CD14-positive monocyte (primary cell): ENCODE measurements around the gene LRRC18. TPM values are rescaled to one million over a fixed set of nuclear protein-coding genes. Genes with fewer than 3 reads are reported as not detected.

Source experiments
- DNase-seq, 3 donors: peaks; one replicate each; pipeline ENCODE4 v3.0.0-alpha.2; 2011 to 2022
- H2AFZ ChIP-seq: 2 replicates; pipeline ENCODE4 v1.6.0; 2012; ENCODE audit warnings: mild to moderate bottlenecking, low read depth, low read length, inconsistent platforms; ENCODE audit not compliant: insufficient read depth, poor library complexity, severe bottlenecking
- H3K27ac ChIP-seq, 2 donors: 1 replicate in 1 of 2; 2 replicates in 1 of 2; pipeline ENCODE4 v1.5.1; 2012 to 2013; ENCODE audit warnings: low read length in 2 of 2, control low read depth in 1 of 2, inconsistent platforms in 1 of 2, low read depth in 1 of 2, mild to moderate bottlenecking in 1 of 2
- H3K27me3 ChIP-seq, 2 donors: one replicate each; pipeline versions ENCODE4 v1.6.0 to v1.6.1; 2011 to 2013; ENCODE audit warnings: low read length in 2 of 2; ENCODE audit not compliant: control insufficient read depth in 2 of 2, insufficient read depth in 2 of 2
- H3K36me3 ChIP-seq, 2 donors: replicated peaks in 1 of 2; 1 replicate in 1 of 2; 2 replicates in 1 of 2; pipeline versions ENCODE4 v1.5.1 to v1.6.1; 2012 to 2013; ENCODE audit warnings: low read length in 2 of 2, control low read depth in 1 of 2, inconsistent platforms in 1 of 2, mild to moderate bottlenecking in 1 of 2; ENCODE audit not compliant: insufficient read depth in 2 of 2, control insufficient read depth in 1 of 2
- H3K4me1 ChIP-seq, 2 donors: 1 replicate in 1 of 2; 2 replicates in 1 of 2; pipeline versions ENCODE4 v1.5.1 to v1.6.1; 2012 to 2013; ENCODE audit warnings: low read length in 2 of 2, control low read depth in 1 of 2, inconsistent platforms in 1 of 2, mild to moderate bottlenecking in 1 of 2, moderate library complexity in 1 of 2; ENCODE audit not compliant: insufficient read depth in 2 of 2, control insufficient read depth in 1 of 2
- H3K4me2 ChIP-seq: replicated peaks from 2 replicates; pipeline ENCODE3; 2012; ENCODE audit warnings: low read length, moderate library complexity, mild to moderate bottlenecking; ENCODE audit not compliant: poor library complexity, severe bottlenecking; ENCODE audit errors: extremely low read depth
- H3K4me3 ChIP-seq, 3 experiments: fragments of 200-600 bp in 1 of 3; sonication (generic) in 1 of 3; replicated peaks in 1 of 3; 1 replicate in 2 of 3; 2 replicates in 1 of 3; pipeline ENCODE4 v1.5.1; 2011 to 2013; ENCODE audit warnings: low read length in 3 of 3, mild to moderate bottlenecking in 3 of 3, control low read depth in 2 of 3, low read depth in 2 of 3, inconsistent platforms in 1 of 3, moderate library complexity in 1 of 3
- H3K79me2 ChIP-seq: 2 replicates; pipeline ENCODE4 v1.6.0; 2012; ENCODE audit warnings: mild to moderate bottlenecking, control low read depth, inconsistent platforms, low read length, moderate library complexity; ENCODE audit not compliant: insufficient read depth
- H3K9ac ChIP-seq: 2 replicates; pipeline ENCODE4 v1.6.0; 2017; ENCODE audit warnings: low read length, mild to moderate bottlenecking; ENCODE audit not compliant: insufficient read depth, poor library complexity, severe bottlenecking
- H3K9me3 ChIP-seq, 2 donors: replicated peaks in 1 of 2; 1 replicate in 1 of 2; 2 replicates in 1 of 2; pipeline versions ENCODE4 v1.5.1 to v1.6.1; 2012 to 2013; ENCODE audit warnings: low read length in 2 of 2, control low read depth in 1 of 2; ENCODE audit not compliant: control insufficient read depth in 1 of 2, insufficient read depth in 1 of 2
- H4K20me1 ChIP-seq: 2 replicates; pipeline ENCODE4 v1.6.0; 2012; ENCODE audit warnings: mild to moderate bottlenecking, low read length, control low read depth, moderate library complexity; ENCODE audit not compliant: insufficient read depth
- H3K27ac Mint-ChIP-seq, 7 donors: one replicate each; pipeline ENCODE4 v1.8.0; 2020; ENCODE audit warnings: mild to moderate bottlenecking in 7 of 7, mixed read lengths in 7 of 7, moderate library complexity in 6 of 7, inconsistent platforms in 2 of 7
- H3K27me3 Mint-ChIP-seq, 3 donors: one replicate each; pipeline ENCODE4 v1.8.0; 2021 to 2022; ENCODE audit warnings: low read depth in 3 of 3, mild to moderate bottlenecking in 3 of 3, mixed read lengths in 3 of 3, moderate library complexity in 3 of 3, inconsistent platforms in 1 of 3
- H3K36me3 Mint-ChIP-seq, 2 donors: one replicate each; pipeline ENCODE4 v1.8.0; 2020; ENCODE audit warnings: mixed read lengths in 2 of 2, inconsistent platforms in 1 of 2, mild to moderate bottlenecking in 1 of 2
- H3K4me1 Mint-ChIP-seq: one replicate; pipeline ENCODE4 v1.8.0; 2020; ENCODE audit warnings: mild to moderate bottlenecking, mixed read lengths
- H3K4me3 Mint-ChIP-seq, 2 donors: one replicate each; pipeline ENCODE4 v1.8.0; 2020; ENCODE audit warnings: mild to moderate bottlenecking in 2 of 2, mixed read lengths in 2 of 2, moderate library complexity in 1 of 2
- H3K9me3 Mint-ChIP-seq, 7 donors: one replicate each; pipeline ENCODE4 v1.8.0; 2020 to 2022; ENCODE audit warnings: mixed read lengths in 7 of 7, mild to moderate bottlenecking in 6 of 7, moderate library complexity in 6 of 7, inconsistent platforms in 2 of 7
- CTCF ChIP-seq: fragments of 200-600 bp; IDR thresholded peaks from one replicate; pipeline ENCODE4 v1.8.0; 2022; ENCODE audit warnings: antibody characterized with exemption, mild to moderate bottlenecking
- WGBS: methylation state at CpG from one replicate; pipeline ENCODE4 v1.1.5; 2013; ENCODE audit warnings: missing lambda C conversion rate; ENCODE audit not compliant: insufficient coverage; 5-methylcytosine and 5-hydroxymethylcytosine counted together
- intact Hi-C, 2 donors: fragments of 100-400 bp; cut with micrococcal nuclease; formaldehyde crosslinking; loops; one replicate each; pipeline versions ENCODE4 v1.15.0 to v1.15.1; 2023
- polyA plus RNA-seq, 3 donors: library from polyadenylated mRNA; depleted of rRNA in 1 of 3; unstranded in 2 of 3; stranded (reverse) in 1 of 3; fragments of 300-500 nt in 2 of 3; fragments of >200 nt in 1 of 3; fragmentation: Illumina TruSeq in 2 of 3; gene quantifications; 1 replicate in 2 of 3; 2 replicates in 1 of 3; pipeline ENCODE4 v1.2.3, GENCODE V29; 2012 to 2021

LRRC18 gene
- polyA plus RNA-seq, 3 donors, result not detected

GRCh38 chr10:48935577-48935976, 4.1 kb downstream of the LRRC18 start:
- no peak for DNase-seq
- no peak overlapping the region for H3K27ac Mint-ChIP-seq
- intact Hi-C loops, result no loop called here
- no peaks in the 10 kb centered on the region for H3K27me3 ChIP-seq
- no peak overlapping the region for H3K4me3 Mint-ChIP-seq
- H4K20me1 ChIP-seq, result no peaks in the 10 kb centered on the region
- no peak overlapping the region for H3K9ac ChIP-seq
- H3K27me3 Mint-ChIP-seq, result no peaks in the 10 kb centered on the region
- TF ChIP-seq CTCF, result no peak
- no peaks in the 10 kb centered on the region for H3K9me3 Mint-ChIP-seq
- no peaks in the 10 kb centered on the region for H3K4me1 Mint-ChIP-seq
- H3K36me3 Mint-ChIP-seq, result peaks cover 24 to 39% of the 10 kb centered on the region in 2 donors
- H3K4me2 ChIP-seq, result no peak overlapping the region
- no peak overlapping the region for H2AFZ ChIP-seq
- no peak overlapping the region for H3K27ac ChIP-seq
- H3K4me1 ChIP-seq, result no peaks in the 10 kb centered on the region
- H3K79me2 ChIP-seq, result no peaks in the 10 kb centered on the region
- H3K4me3 ChIP-seq, result no peak overlapping the region
- peaks cover 2 to 39% of the 10 kb centered on the region in 2 donors for H3K36me3 ChIP-seq
- H3K9me3 ChIP-seq, result no peaks in the 10 kb centered on the region

DNA sequence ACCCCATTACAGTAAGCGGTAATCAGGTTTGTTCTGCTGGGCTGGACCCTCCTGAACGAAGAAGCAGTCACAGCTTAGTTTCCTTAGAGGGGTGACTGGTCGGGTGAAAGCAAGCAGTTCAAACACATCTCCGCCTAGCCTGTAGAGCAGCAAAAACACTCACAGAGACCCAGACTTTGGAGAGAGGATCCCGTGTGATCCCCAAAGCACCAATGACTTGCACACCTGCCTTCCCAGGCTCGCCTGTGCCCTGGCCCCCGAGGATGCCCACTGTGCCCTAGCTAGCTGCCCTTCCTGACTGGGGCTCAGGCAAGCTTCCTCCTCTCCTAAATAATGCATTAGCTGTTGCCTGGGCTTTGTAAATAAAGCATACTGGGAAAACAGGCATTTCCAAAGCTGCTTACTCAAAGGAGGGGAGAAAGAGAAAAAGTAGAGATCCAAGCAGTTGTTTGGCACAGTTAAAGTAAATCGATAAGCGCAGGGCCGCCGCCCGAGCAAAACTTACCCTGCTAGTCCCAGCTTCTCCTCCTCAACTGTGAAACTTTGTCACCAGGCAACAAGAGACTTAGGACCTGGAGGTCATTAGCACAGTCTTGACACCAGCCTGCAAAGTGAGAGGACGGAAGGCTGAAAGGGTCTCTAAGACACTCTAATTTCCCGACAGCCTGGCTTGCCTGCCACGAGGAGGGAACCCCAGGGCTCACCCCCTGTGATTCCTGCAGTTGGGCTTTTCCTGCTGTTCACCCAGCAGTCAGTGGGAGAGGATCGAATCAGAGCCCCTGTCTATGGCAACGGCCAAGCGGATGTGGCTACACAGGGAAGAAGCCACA, 4.8 kb downstream of the LRRC18 start:
- H3K4me3 Mint-ChIP-seq, result no peak overlapping the region
- H3K27me3 ChIP-seq, result no peaks in the 10 kb centered on the region
- intact Hi-C loops, result no loop called here

More for the DNA sequence above, 4.8 kb downstream of the LRRC18 start:
- no peaks in the 10 kb centered on the region for H3K9me3 ChIP-seq
- H3K36me3 ChIP-seq, result peaks cover 6 to 44% of the 10 kb centered on the region in 2 donors
- H3K9ac ChIP-seq, result no peak overlapping the region
- H3K9me3 Mint-ChIP-seq, result no peaks in the 10 kb centered on the region
- H3K4me1 Mint-ChIP-seq, result no peaks in the 10 kb centered on the region
- H3K27ac ChIP-seq, result no peak overlapping the region
- no peak for DNase-seq
- H3K4me3 ChIP-seq, result no peak overlapping the region
- no peaks in the 10 kb centered on the region for H3K4me1 ChIP-seq
- no peaks in the 10 kb centered on the region for H4K20me1 ChIP-seq
- TF ChIP-seq CTCF, result no peak
- H3K36me3 Mint-ChIP-seq, result peaks cover 23 to 43% of the 10 kb centered on the region in 2 donors
- whole genome bisulfite sequencing, result 94% methylated on average over 15 of the region's 18 CpGs
- H2AFZ ChIP-seq, result no peak overlapping the region
- H3K27ac Mint-ChIP-seq, result no peak overlapping the region
- H3K27me3 Mint-ChIP-seq, result peaks cover 0 to 1% (median 0%) of the 10 kb centered on the region in 3 donors
- H3K79me2 ChIP-seq, result no peaks in the 10 kb centered on the region
- H3K4me2 ChIP-seq, result no peak overlapping the region
